ENCODE data around the gene SLC35A5.

DNA sequence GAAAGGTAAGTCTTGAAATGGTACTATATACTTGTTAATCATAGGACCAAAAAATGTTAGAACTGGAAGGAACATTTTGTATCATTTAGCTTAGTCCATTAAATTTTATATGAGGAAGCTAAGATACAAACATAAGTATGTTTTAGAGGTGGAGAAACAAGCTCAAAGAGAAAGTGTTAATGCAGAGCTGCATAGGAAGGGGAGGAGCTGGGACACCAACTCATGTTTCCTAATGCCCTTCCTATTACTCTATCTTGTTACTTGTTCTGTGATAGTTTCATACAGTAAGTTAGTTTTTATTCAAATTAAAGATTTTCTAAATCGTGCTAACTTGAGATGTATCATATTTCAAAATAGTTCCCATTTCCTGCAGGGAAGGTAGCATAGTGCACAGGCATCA, 7.4 kb downstream of the SLC35A5 start:
- TF ChIP-seq, protein P1, sequence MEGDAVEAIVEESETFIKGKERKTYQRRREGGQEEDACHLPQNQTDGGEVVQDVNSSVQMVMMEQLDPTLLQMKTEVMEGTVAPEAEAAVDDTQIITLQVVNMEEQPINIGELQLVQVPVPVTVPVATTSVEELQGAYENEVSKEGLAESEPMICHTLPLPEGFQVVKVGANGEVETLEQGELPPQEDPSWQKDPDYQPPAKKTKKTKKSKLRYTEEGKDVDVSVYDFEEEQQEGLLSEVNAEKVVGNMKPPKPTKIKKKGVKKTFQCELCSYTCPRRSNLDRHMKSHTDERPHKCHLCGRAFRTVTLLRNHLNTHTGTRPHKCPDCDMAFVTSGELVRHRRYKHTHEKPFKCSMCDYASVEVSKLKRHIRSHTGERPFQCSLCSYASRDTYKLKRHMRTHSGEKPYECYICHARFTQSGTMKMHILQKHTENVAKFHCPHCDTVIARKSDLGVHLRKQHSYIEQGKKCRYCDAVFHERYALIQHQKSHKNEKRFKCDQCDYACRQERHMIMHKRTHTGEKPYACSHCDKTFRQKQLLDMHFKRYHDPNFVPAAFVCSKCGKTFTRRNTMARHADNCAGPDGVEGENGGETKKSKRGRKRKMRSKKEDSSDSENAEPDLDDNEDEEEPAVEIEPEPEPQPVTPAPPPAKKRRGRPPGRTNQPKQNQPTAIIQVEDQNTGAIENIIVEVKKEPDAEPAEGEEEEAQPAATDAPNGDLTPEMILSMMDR (conservative IDR thresholded peaks at IDR 0.05 in 1 of 2, IDR thresholded peaks at IDR 0.05 in 1 of 2; ENCODE audit: extremely low read depth in 1 of 2, insufficient read depth in 1 of 2, low read depth in 1 of 2, low read length in 2 of 2), result no peak
- TF ChIP-seq EZH2 (IDR thresholded peaks at IDR 0.05; ENCODE audit: borderline replicate concordance, low read length), result no peak
